ENCODE data around the gene PTPN6. TPM values are rescaled to one million over a fixed set of nuclear protein-coding genes. Genes with fewer than 3 reads are reported as not detected.

PTPN6 gene
- total and polyA plus RNA-seq, 9 of the 15 experiments (the other 6 are each of a cell fraction or from before 2014, with no cell fraction given) = 1.5 to 5.1 (median 3.9) TPM

DNA sequence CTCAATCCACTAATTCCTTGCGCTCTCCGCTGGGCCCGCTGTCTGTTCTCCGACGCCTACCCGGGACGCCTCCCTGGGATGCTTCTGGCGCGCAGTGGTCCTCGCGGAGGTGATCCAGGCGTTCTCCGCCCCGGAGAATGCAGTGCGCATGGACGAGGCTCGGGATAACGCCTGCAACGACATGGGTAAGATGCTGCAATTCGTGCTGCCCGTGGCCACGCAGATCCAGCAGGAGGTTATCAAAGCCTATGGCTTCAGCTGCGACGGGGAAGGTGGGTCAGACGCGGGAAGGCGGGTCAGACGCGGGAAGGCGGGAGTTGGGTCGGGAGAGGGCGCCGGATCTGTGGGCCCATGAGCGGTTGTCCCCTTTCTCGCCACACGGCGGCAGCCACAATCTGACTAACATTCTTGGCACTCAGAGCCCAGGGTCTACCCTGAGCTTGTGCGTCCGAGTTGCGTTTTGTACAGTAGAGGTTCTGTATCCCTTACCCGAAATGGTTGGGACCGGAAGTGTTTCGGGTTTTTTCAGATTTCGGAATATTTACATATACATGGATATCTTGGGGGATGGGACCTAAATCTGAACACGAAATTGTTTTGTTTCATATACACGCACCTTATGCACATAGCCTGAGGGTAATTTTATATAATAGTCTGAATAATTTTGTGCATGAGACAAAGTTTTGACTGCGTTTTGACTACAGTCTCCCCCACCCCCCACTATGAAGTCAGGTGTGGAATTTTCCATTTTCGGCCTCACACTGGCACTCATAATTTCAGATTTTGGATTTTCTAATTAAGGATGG lies 6.6 kb upstream of the PTPN6 start (continued):
- TF ChIP-seq JUND (IDR thresholded peaks at IDR 0.05; ENCODE audit: borderline replicate concordance, low read depth, low read length) = peak; percentile 34; the same call in 1 of the 2 replicates
- no peak; the same call in 2 of the 3 replicates for TF ChIP-seq JUND (tag; IDR thresholded peaks at IDR 0.05; ENCODE audit: borderline replicate concordance, low read depth, low read length)
- no peak for TF ChIP-seq SMAD2 (IDR thresholded peaks at IDR 0.05; ENCODE audit: low read depth, low read length)
- peak; percentile 25; the same call in 1 of the 2 replicates for TF ChIP-seq NR2C1 (IDR thresholded peaks at IDR 0.05)
- TF ChIP-seq NR2C1 (tag; IDR thresholded peaks at IDR 0.05) = 0 out of 2 replicates have a peak, but pooled peaks have one; percentile 23
- no peak for TF ChIP-seq IRF2 (CRISPR knock-in tag; IDR thresholded peaks at IDR 0.05)
- TF ChIP-seq NFXL1 (CRISPR knock-in tag; IDR thresholded peaks at IDR 0.05) = no peak
- peak; percentile 54; the same call in 1 of the 2 replicates for TF ChIP-seq XRCC5 (IDR thresholded peaks at IDR 0.05; ENCODE audit: low read depth, low read length)
- no peak for TF ChIP-seq HCFC1 (IDR thresholded peaks at IDR 0.05; ENCODE audit: low read depth, low read length)
- TF ChIP-seq ZNF644 (tag; IDR thresholded peaks at IDR 0.05; ENCODE audit: low read depth) = no peak
- peak; percentile 45; the same call in 1 of the 2 replicates for TF ChIP-seq E2F3 (CRISPR knock-in tag; IDR thresholded peaks at IDR 0.05)
- TF ChIP-seq NCOA1 (IDR thresholded peaks at IDR 0.05; ENCODE audit: low read depth) = no peak
- peak; percentile 67 for TF ChIP-seq NELFE (IDR thresholded peaks at IDR 0.05; ENCODE audit: insufficient read depth, insufficient read length)
- no peak for TF ChIP-seq SRSF7 (optimal IDR thresholded peaks at IDR 0.05; ENCODE audit: low read depth, low read length)
- TF ChIP-seq RFX5 (IDR thresholded peaks at IDR 0.05; ENCODE audit: low read depth, low read length) = no peak
- peak in 1 of 2 experiments; percentile 20; a peak in 1 of 4 replicates for TF ChIP-seq RCOR1 (IDR thresholded peaks at IDR 0.05; ENCODE audit: borderline replicate concordance in 1 of 2, low read depth in 2 of 2, low read length in 2 of 2)
- TF ChIP-seq TAL1 (IDR thresholded peaks at IDR 0.05) = no peak
- TF ChIP-seq LEF1 (IDR thresholded peaks at IDR 0.05) = no peak
- TF ChIP-seq, protein P1, sequence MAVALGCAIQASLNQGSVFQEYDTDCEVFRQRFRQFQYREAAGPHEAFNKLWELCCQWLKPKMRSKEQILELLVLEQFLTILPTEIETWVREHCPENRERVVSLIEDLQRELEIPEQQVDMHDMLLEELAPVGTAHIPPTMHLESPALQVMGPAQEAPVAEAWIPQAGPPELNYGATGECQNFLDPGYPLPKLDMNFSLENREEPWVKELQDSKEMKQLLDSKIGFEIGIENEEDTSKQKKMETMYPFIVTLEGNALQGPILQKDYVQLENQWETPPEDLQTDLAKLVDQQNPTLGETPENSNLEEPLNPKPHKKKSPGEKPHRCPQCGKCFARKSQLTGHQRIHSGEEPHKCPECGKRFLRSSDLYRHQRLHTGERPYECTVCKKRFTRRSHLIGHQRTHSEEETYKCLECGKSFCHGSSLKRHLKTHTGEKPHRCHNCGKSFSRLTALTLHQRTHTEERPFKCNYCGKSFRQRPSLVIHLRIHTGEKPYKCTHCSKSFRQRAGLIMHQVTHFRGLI (CRISPR knock-in tag; IDR thresholded peaks at IDR 0.05) = no peak
- no peak for TF ChIP-seq ZC3H8 (IDR thresholded peaks at IDR 0.05)
- TF ChIP-seq ZNF76 (CRISPR knock-in tag; IDR thresholded peaks at IDR 0.05; ENCODE audit: borderline replicate concordance) = no peak
- no peak for TF ChIP-seq ZFPM2 (CRISPR knock-in tag; IDR thresholded peaks at IDR 0.05)
- TF ChIP-seq, protein P2, sequence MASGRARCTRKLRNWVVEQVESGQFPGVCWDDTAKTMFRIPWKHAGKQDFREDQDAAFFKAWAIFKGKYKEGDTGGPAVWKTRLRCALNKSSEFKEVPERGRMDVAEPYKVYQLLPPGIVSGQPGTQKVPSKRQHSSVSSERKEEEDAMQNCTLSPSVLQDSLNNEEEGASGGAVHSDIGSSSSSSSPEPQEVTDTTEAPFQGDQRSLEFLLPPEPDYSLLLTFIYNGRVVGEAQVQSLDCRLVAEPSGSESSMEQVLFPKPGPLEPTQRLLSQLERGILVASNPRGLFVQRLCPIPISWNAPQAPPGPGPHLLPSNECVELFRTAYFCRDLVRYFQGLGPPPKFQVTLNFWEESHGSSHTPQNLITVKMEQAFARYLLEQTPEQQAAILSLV (tag; IDR thresholded peaks at IDR 0.05) = no peak
- no peak for TF ChIP-seq HDAC8 (tag; IDR thresholded peaks at IDR 0.05)
- peak; percentile 84 for TF ChIP-seq ZNF263 (CRISPR knock-in tag; IDR thresholded peaks at IDR 0.05; ENCODE audit: borderline replicate concordance)
- 0 out of 2 replicates have a peak, but pooled peaks have one; percentile 10 for TF ChIP-seq ELF1 (tag; IDR thresholded peaks at IDR 0.05)
- TF ChIP-seq, protein P3, sequence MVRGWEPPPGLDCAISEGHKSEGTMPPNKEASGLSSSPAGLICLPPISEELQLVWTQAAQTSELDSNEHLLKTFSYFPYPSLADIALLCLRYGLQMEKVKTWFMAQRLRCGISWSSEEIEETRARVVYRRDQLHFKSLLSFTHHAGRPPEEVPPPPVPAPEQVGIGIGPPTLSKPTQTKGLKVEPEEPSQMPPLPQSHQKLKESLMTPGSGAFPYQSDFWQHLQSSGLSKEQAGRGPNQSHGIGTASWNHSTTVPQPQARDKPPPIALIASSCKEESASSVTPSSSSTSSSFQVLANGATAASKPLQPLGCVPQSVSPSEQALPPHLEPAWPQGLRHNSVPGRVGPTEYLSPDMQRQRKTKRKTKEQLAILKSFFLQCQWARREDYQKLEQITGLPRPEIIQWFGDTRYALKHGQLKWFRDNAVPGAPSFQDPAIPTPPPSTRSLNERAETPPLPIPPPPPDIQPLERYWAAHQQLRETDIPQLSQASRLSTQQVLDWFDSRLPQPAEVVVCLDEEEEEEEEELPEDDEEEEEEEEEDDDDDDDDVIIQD (CRISPR knock-in tag; IDR thresholded peaks at IDR 0.05) = no peak
- no peak for TF ChIP-seq GATA2 (CRISPR knock-in tag; IDR thresholded peaks at IDR 0.05)

Data from K562 (cell line).